MCF 10A (cell line): Measurements from ENCODE around the gene CEP63. TPM values are rescaled to one million over a fixed set of nuclear protein-coding genes. Genes with fewer than 3 reads are reported as not detected.

ENCODE experiments used
- BruUV-seq: library from RNA; stranded (reverse); fragments of 400-500 nt; replicated peaks from 2 replicates; lab custom pipeline; 2021; lab: Mats Ljungman, UMichigan
- CTCF ChIA-PET: fragments of 300-600 bp; sonication (Branson Sonifier 250); formaldehyde crosslinking; extraction: SDS; loops from one replicate; lab custom pipeline; 2021; ENCODE audit warnings: antibody characterized with exemption, inconsistent platforms; lab: Yijun Ruan, JAX
- POLR2A ChIA-PET: fragments of 300-600, 350-650 bp; sonication (Branson Sonifier 250); formaldehyde crosslinking; extraction: SDS; loops from one replicate; lab custom pipeline; 2020; ENCODE audit warnings: antibody characterized with exemption, inconsistent platforms; lab: Yijun Ruan, JAX
- DNase-seq: peaks from one replicate; pipeline ENCODE4 v3.0.0-alpha.2; 2018; ENCODE audit not compliant: unreplicated experiment
- H3K27ac Mint-ChIP-seq: one replicate; pipeline ENCODE4 v1.8.0; 2022; ENCODE audit warnings: mild to moderate bottlenecking, low read depth, mixed read lengths; ENCODE audit not compliant: unreplicated experiment
- H3K27me3 Mint-ChIP-seq: one replicate; pipeline ENCODE4 v1.8.0; 2022; ENCODE audit warnings: mixed read lengths; ENCODE audit not compliant: insufficient read depth, unreplicated experiment
- H3K36me3 Mint-ChIP-seq: one replicate; pipeline ENCODE4 v1.8.0; 2022; ENCODE audit warnings: mild to moderate bottlenecking, moderate library complexity, mixed read lengths; ENCODE audit not compliant: insufficient read depth, unreplicated experiment
- H3K4me1 Mint-ChIP-seq: one replicate; pipeline ENCODE4 v1.8.0; 2022; ENCODE audit warnings: mixed read lengths; ENCODE audit not compliant: insufficient read depth, unreplicated experiment
- H3K4me3 Mint-ChIP-seq: one replicate; pipeline ENCODE4 v1.8.0; 2022; ENCODE audit warnings: mild to moderate bottlenecking, moderate library complexity, mixed read lengths; ENCODE audit not compliant: unreplicated experiment
- H3K9me3 Mint-ChIP-seq: one replicate; pipeline ENCODE4 v1.8.0; 2022; ENCODE audit warnings: mixed read lengths; ENCODE audit not compliant: unreplicated experiment
- CTCF ChIP-seq: fragments of 200-600 bp; IDR thresholded peaks from one replicate; pipeline ENCODE4 v1.8.0; 2022; ENCODE audit warnings: antibody characterized with exemption, mild to moderate bottlenecking; ENCODE audit not compliant: unreplicated experiment
- intact Hi-C: fragments of 100-400 bp; cut with micrococcal nuclease; formaldehyde crosslinking; loops from 2 replicates; pipeline ENCODE4 v1.14.1; 2022
- total RNA-seq: library from RNA; stranded (reverse); gene quantifications from 2 replicates; pipeline ENCODE4 v1.2.3, GENCODE V29; 2022

CEP63 gene
- total RNA-seq, 1 experiment from 2014 or later = 40.0 TPM

- Mint-ChIP-seq H3K27ac (no peak overlapping the region), H3K4me1 (no peaks in the 10 kb centered on the region), H3K4me3 (no peak overlapping the region), H3K9me3 (peaks cover 23% of the 10 kb centered on the region), H3K36me3 (no peaks in the 10 kb centered on the region), H3K27me3 (no peaks in the 10 kb centered on the region)
- no peak for TF ChIP-seq CTCF
- BruUV-seq = no TSS peak
- DNase-seq = no peak
- ChIA-PET CTCF (interaction anchor here (1.2 to 1.4 kb wide), 2 partner anchors 15 to 30 kb away, joined by 5 to 7 read pairs; no protein-coding TSS in a partner anchor), POLR2A (interaction anchor here (0.6 to 1.9 kb wide), 2 partner anchors 10 to 1905 kb away, joined by 3 to 4 read pairs; no protein-coding TSS in a partner anchor)
- intact Hi-C loops = no loop called here
Measured at GRCh38 chr3:134525293-134525692, 39.4 kb downstream of the CEP63 start.

- ChIA-PET POLR2A (no interaction called here), CTCF (interaction anchor here (0.7 to 1.4 kb wide), 3 partner anchors 12 to 74 kb away, joined by 4 to 7 read pairs (median 4); no protein-coding TSS in a partner anchor)
- BruUV-seq = no TSS peak
- H3K36me3 Mint-ChIP-seq = no peaks in the 10 kb centered on the region
- H3K9me3 Mint-ChIP-seq = peaks cover 18% of the 10 kb centered on the region
- no peak overlapping the region for H3K4me3 Mint-ChIP-seq
- intact Hi-C loops = no loop called here
- no peaks in the 10 kb centered on the region for H3K4me1 Mint-ChIP-seq
- no peaks in the 10 kb centered on the region for H3K27me3 Mint-ChIP-seq
- no peak overlapping the region for H3K27ac Mint-ChIP-seq
- no peak for TF ChIP-seq CTCF
- DNase-seq = no peak
Measured at GRCh38 chr3:134526319-134526718, 40.5 kb downstream of the CEP63 start.

GRCh38 chr3:134527037-134527436 lies 41.2 kb downstream of the CEP63 start:
- TF ChIP-seq CTCF = peak; percentile 18
- Mint-ChIP-seq H3K27me3 (no peaks in the 10 kb centered on the region), H3K27ac (no peak overlapping the region), H3K4me1 (no peaks in the 10 kb centered on the region), H3K9me3 (peaks cover 18% of the 10 kb centered on the region), H3K4me3 (no peak overlapping the region), H3K36me3 (no peaks in the 10 kb centered on the region)
- intact Hi-C loops = no loop called here
- CTCF ChIA-PET = interaction anchor here (0.6 kb wide), 1 partner anchor 243 kb away, joined by 3 read pairs; no protein-coding TSS in a partner anchor
- BruUV-seq = no TSS peak
- peak; percentile 13 for DNase-seq
- POLR2A ChIA-PET = no interaction called here

- H3K4me1 Mint-ChIP-seq = no peaks in the 10 kb centered on the region
- H3K9me3 Mint-ChIP-seq = peaks cover 12% of the 10 kb centered on the region
- DNase-seq = no peak
- no TSS peak for BruUV-seq
- CTCF ChIA-PET = interaction anchor here (0.6 kb wide), 1 partner anchor 242 kb away, joined by 3 read pairs; no protein-coding TSS in a partner anchor
- POLR2A ChIA-PET = interaction anchor here (0.7 kb wide), 1 partner anchor 9 kb away, joined by 6 read pairs; no protein-coding TSS in a partner anchor
- no peaks in the 10 kb centered on the region for H3K27me3 Mint-ChIP-seq
- H3K4me3 Mint-ChIP-seq = no peak overlapping the region
- no peak for TF ChIP-seq CTCF
- H3K27ac Mint-ChIP-seq = no peak overlapping the region
- no peaks in the 10 kb centered on the region for H3K36me3 Mint-ChIP-seq
- intact Hi-C loops = no loop called here
Measured at GRCh38 chr3:134527538-134528186, 41.8 kb downstream of the CEP63 start.
